Measurements from ENCODE around the gene RRP1B. TPM values are rescaled to one million over a fixed set of nuclear protein-coding genes. Genes with fewer than 3 reads are reported as not detected.

Gene RRP1B, protein sequence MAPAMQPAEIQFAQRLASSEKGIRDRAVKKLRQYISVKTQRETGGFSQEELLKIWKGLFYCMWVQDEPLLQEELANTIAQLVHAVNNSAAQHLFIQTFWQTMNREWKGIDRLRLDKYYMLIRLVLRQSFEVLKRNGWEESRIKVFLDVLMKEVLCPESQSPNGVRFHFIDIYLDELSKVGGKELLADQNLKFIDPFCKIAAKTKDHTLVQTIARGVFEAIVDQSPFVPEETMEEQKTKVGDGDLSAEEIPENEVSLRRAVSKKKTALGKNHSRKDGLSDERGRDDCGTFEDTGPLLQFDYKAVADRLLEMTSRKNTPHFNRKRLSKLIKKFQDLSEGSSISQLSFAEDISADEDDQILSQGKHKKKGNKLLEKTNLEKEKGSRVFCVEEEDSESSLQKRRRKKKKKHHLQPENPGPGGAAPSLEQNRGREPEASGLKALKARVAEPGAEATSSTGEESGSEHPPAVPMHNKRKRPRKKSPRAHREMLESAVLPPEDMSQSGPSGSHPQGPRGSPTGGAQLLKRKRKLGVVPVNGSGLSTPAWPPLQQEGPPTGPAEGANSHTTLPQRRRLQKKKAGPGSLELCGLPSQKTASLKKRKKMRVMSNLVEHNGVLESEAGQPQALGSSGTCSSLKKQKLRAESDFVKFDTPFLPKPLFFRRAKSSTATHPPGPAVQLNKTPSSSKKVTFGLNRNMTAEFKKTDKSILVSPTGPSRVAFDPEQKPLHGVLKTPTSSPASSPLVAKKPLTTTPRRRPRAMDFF
- 20.3 and 21.5 TPM in 2 replicates for polyA plus RNA-seq
- 44.1 TPM in 2 replicates for polyA minus RNA-seq

DNA sequence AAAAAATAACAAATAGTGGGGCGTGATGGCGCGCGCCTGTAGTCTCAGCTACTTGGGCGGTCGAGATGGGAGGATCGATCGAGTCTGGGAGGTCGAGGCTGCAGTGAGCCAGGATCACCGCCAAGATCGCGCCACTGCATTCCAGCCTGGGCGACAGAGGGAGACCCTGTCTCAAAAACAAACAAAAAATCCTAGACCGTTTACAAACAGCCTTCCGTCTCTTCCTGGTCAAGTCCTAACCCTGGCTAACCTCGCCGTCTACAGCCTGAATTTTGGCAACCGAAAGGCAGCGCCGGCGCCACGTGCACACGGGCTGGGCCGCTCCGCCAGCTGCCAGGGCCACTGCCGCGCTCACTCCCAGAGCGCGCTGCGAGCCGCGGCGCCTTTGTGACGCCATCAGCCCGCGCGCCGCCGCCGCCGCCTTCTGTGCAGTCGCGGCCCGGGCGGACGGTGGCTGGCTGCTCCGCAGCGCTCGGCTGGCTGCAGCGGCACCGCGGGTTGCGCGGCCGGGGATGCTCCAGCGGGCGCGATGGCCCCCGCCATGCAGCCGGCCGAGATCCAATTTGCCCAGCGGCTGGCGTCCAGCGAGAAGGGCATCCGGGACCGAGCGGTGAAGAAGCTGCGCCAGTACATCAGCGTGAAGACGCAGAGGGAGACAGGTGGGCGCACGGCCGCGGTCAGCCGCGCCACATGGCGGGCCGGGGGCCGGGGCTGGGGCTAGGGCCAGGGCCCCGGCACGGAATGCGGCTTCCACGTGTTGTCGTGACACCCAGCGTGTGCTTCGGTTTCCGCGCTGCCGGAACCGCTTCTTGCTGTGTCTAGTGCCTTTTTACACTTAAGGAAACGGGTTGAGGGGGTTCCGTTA, at the start of gene RRP1B, which contains the start of gene HSF2BP:
Gene RRP1B (plus strand): TSS at position 425 of the 865 bp plus-strand sequence. CDS start 105 bp downstream, at position 530.
Gene HSF2BP (minus strand): TSS at position 353 of the 865 bp plus-strand sequence. CDS start 1,392 bp downstream, outside the sequence.
- no peaks in the 10 kb centered on the region for H4K20me1 ChIP-seq (ENCODE audit: insufficient read depth)
- H3K9ac ChIP-seq (ENCODE audit: low read length) = peak within 1 kb of the TSS; percentile 80
- H3K9me3 ChIP-seq (ENCODE audit: low read length) = no peaks in the 10 kb centered on the region
- no peaks in the 10 kb centered on the region for H3K27me3 ChIP-seq (ENCODE audit: insufficient read depth, low read depth, low read length)
- peaks cover 28% of the 10 kb centered on the region for H3K79me2 ChIP-seq (replicated peaks; ENCODE audit: insufficient read depth, low read length)
- no peaks in the 10 kb centered on the region for H3K36me3 ChIP-seq (ENCODE audit: insufficient read depth, low read length)
- H3K4me3 ChIP-seq (ENCODE audit: low read length) = peak within 1 kb of the TSS; percentile 99
- TF ChIP-seq TAF1 (IDR thresholded peaks at IDR 0.05; ENCODE audit: low read depth) (no peak), EP300 (conservative IDR thresholded peaks at IDR 0.05; ENCODE audit: poor library complexity, severe bottlenecking) (peak; percentile 76), RAD21 (conservative IDR thresholded peaks at IDR 0.05) (peak; percentile 57), EZH2 (IDR thresholded peaks at IDR 0.05; ENCODE audit: borderline replicate concordance, insufficient read depth, low read length, poor library complexity, severe bottlenecking) (no peak), POLR2AphosphoS5 (IDR thresholded peaks at IDR 0.05) (peak; percentile 82), SMC3 (conservative IDR thresholded peaks at IDR 0.05; ENCODE audit: poor library complexity) (peak; percentile 50), MXI1 (conservative IDR thresholded peaks at IDR 0.05; ENCODE audit: poor library complexity, severe bottlenecking) (peak; percentile 99)
- TF ChIP-seq, protein P1, sequence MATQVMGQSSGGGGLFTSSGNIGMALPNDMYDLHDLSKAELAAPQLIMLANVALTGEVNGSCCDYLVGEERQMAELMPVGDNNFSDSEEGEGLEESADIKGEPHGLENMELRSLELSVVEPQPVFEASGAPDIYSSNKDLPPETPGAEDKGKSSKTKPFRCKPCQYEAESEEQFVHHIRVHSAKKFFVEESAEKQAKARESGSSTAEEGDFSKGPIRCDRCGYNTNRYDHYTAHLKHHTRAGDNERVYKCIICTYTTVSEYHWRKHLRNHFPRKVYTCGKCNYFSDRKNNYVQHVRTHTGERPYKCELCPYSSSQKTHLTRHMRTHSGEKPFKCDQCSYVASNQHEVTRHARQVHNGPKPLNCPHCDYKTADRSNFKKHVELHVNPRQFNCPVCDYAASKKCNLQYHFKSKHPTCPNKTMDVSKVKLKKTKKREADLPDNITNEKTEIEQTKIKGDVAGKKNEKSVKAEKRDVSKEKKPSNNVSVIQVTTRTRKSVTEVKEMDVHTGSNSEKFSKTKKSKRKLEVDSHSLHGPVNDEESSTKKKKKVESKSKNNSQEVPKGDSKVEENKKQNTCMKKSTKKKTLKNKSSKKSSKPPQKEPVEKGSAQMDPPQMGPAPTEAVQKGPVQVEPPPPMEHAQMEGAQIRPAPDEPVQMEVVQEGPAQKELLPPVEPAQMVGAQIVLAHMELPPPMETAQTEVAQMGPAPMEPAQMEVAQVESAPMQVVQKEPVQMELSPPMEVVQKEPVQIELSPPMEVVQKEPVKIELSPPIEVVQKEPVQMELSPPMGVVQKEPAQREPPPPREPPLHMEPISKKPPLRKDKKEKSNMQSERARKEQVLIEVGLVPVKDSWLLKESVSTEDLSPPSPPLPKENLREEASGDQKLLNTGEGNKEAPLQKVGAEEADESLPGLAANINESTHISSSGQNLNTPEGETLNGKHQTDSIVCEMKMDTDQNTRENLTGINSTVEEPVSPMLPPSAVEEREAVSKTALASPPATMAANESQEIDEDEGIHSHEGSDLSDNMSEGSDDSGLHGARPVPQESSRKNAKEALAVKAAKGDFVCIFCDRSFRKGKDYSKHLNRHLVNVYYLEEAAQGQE (IDR thresholded peaks at IDR 0.05; ENCODE audit: borderline replicate concordance) = no peak
- TF ChIP-seq, protein P2, sequence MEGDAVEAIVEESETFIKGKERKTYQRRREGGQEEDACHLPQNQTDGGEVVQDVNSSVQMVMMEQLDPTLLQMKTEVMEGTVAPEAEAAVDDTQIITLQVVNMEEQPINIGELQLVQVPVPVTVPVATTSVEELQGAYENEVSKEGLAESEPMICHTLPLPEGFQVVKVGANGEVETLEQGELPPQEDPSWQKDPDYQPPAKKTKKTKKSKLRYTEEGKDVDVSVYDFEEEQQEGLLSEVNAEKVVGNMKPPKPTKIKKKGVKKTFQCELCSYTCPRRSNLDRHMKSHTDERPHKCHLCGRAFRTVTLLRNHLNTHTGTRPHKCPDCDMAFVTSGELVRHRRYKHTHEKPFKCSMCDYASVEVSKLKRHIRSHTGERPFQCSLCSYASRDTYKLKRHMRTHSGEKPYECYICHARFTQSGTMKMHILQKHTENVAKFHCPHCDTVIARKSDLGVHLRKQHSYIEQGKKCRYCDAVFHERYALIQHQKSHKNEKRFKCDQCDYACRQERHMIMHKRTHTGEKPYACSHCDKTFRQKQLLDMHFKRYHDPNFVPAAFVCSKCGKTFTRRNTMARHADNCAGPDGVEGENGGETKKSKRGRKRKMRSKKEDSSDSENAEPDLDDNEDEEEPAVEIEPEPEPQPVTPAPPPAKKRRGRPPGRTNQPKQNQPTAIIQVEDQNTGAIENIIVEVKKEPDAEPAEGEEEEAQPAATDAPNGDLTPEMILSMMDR (IDR thresholded peaks at IDR 0.05; ENCODE audit: poor library complexity, severe bottlenecking) = peak; percentile 60
- no peaks in the 10 kb centered on the region for H3K9me2 ChIP-seq (ENCODE audit: insufficient read depth, low read length)
- H3F3A ChIP-seq (ENCODE audit: insufficient read depth, low read length, poor library complexity, severe bottlenecking) = no peaks in the 10 kb centered on the region
- peak within 1 kb of the TSS; percentile 55 for H3K4me2 ChIP-seq (ENCODE audit: low read length)
- peak within 1 kb of the TSS; percentile 80 for H2AFZ ChIP-seq (ENCODE audit: low read depth, low read length)
- H3K27ac ChIP-seq (ENCODE audit: low read length) = peak within 1 kb of the TSS; percentile 82
